ENCODE data around the gene MBNL1. TPM values are rescaled to one million over a fixed set of nuclear protein-coding genes. Genes with fewer than 3 reads are reported as not detected.

Gene MBNL1
- total RNA-seq, 1 donor from 2014 or later = 14.7 TPM

GRCh38 chr3:152279479-152279878 is 10.8 kb downstream of the MBNL1 start:
- Histone ChIP-seq H4K20me1 (ENCODE audit: low read depth) (no peaks in the 10 kb centered on the region), H3K4me3 (no peak overlapping the region), H3F3A (ENCODE audit: low read depth) (no peaks in the 10 kb centered on the region), H3K27ac (no peak overlapping the region), H3K9me3 (ENCODE audit: low read depth) (no peaks in the 10 kb centered on the region), H3K36me3 (no peaks in the 10 kb centered on the region), H3K27me3 (no peaks in the 10 kb centered on the region), H3K4me1 (peaks cover 11% of the 10 kb centered on the region), H2AFZ (replicated peaks) (no peak overlapping the region), H3K9ac (no peak overlapping the region), H3K4me2 (no peak overlapping the region), H3K79me2 (ENCODE audit: low read depth) (peaks cover 13% of the 10 kb centered on the region)
- TF ChIP-seq CTCF (IDR thresholded peaks at IDR 0.05) (no peak), EZH2 (IDR thresholded peaks at IDR 0.05) (no peak), EZH2phosphoT487 (IDR thresholded peaks at IDR 0.05) (no peak)
- H3K9me3 Mint-ChIP-seq = no peaks in the 10 kb centered on the region
- DNase-seq (ENCODE audit: low spot score) = no peak
- no peak overlapping the region for H3K27ac Mint-ChIP-seq
- peaks cover 27% of the 10 kb centered on the region for H3K4me1 Mint-ChIP-seq
- no peak overlapping the region for H3K4me3 Mint-ChIP-seq
- H3K27me3 Mint-ChIP-seq (ENCODE audit: insufficient read depth, low read depth) = no peaks in the 10 kb centered on the region
- H3K36me3 Mint-ChIP-seq = peaks cover 2% of the 10 kb centered on the region

DNA sequence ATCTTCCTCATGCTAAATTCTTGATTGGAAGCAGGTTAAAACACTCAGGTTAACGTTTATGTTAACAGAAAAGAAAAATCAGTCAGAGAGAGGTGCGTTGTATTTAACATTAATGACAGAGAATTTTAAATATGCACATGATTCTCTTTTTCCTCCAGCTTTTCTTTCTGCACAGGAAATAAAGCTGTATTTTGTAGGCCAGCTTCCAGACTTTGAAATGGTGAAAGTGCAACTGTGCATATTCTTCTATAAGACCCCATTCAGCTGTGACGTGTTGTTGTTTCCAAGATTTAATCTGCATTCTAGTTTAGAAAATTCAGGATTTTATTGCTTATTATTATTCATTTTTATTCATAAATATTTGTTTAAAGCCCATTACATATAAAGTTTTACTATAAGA is 11.8 kb downstream of the MBNL1 start:
- Mint-ChIP-seq H3K36me3 (peaks cover 2% of the 10 kb centered on the region), H3K27ac (no peak overlapping the region), H3K9me3 (no peaks in the 10 kb centered on the region), H3K27me3 (ENCODE audit: insufficient read depth, low read depth) (no peaks in the 10 kb centered on the region), H3K4me1 (peaks cover 27% of the 10 kb centered on the region), H3K4me3 (no peak overlapping the region)
- Histone ChIP-seq H3K36me3 (no peaks in the 10 kb centered on the region), H3K9me3 (ENCODE audit: low read depth) (no peaks in the 10 kb centered on the region), H3K9ac (no peak overlapping the region), H4K20me1 (ENCODE audit: low read depth) (no peaks in the 10 kb centered on the region), H3K4me2 (no peak overlapping the region), H2AFZ (replicated peaks) (no peak overlapping the region), H3K79me2 (ENCODE audit: low read depth) (peaks cover 13% of the 10 kb centered on the region), H3F3A (ENCODE audit: low read depth) (no peaks in the 10 kb centered on the region), H3K4me3 (no peak overlapping the region), H3K27ac (no peak overlapping the region), H3K4me1 (peaks cover 11% of the 10 kb centered on the region), H3K27me3 (no peaks in the 10 kb centered on the region)
- no peak for DNase-seq (ENCODE audit: low spot score)
- TF ChIP-seq EZH2 (IDR thresholded peaks at IDR 0.05) = no peak
- no peak for TF ChIP-seq EZH2phosphoT487 (IDR thresholded peaks at IDR 0.05)
- TF ChIP-seq CTCF (IDR thresholded peaks at IDR 0.05) = no peak

DNA sequence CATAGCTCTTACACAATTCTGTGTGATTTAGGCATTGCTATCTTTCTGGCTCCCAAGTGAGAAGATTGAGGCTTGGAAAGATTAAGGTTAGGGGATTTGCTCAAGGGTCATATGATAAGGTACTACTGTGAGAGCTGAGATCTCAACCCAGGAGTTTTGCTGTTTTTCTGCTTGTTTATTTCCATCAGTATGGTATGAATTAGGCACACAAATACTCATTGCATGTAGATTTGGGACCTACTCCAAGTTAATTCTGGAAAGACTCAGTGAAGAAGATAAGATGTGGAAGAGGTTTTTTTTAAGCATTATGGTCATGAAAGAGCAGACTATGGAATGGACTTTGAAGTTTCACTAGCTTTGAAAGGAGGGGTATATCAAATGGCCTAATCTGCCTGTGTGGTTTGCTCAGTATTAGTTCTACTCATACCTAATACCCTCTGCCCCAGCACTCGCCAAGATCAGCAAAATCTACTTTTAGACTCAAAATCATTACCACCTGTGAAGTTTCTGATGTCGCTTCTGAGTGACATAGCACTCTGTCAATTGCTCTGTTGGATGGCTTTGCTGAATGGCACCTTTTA is 12.5 kb downstream of the MBNL1 start:
- H3K9me3 Mint-ChIP-seq = no peaks in the 10 kb centered on the region
- H3K9ac ChIP-seq = no peak overlapping the region
- H3K9me3 ChIP-seq (ENCODE audit: low read depth) = no peaks in the 10 kb centered on the region
- H3K79me2 ChIP-seq (ENCODE audit: low read depth) = peaks cover 9% of the 10 kb centered on the region
- H3K36me3 ChIP-seq = no peaks in the 10 kb centered on the region
- H3K4me3 ChIP-seq = no peak overlapping the region
- no peak overlapping the region for H3K4me2 ChIP-seq
- peaks cover 27% of the 10 kb centered on the region for H3K4me1 Mint-ChIP-seq
- peaks cover 11% of the 10 kb centered on the region for H3K4me1 ChIP-seq
- H3K36me3 Mint-ChIP-seq = peaks cover 2% of the 10 kb centered on the region
- H4K20me1 ChIP-seq (ENCODE audit: low read depth) = no peaks in the 10 kb centered on the region
- no peak overlapping the region for H2AFZ ChIP-seq (replicated peaks)
- no peaks in the 10 kb centered on the region for H3F3A ChIP-seq (ENCODE audit: low read depth)
- DNase-seq (ENCODE audit: low spot score) = no peak
- no peaks in the 10 kb centered on the region for H3K27me3 ChIP-seq
- no peak overlapping the region for H3K4me3 Mint-ChIP-seq
- H3K27ac ChIP-seq = no peak overlapping the region
- no peaks in the 10 kb centered on the region for H3K27me3 Mint-ChIP-seq (ENCODE audit: insufficient read depth, low read depth)
- no peak for TF ChIP-seq CTCF (IDR thresholded peaks at IDR 0.05)
- TF ChIP-seq EZH2 (IDR thresholded peaks at IDR 0.05) = no peak
- TF ChIP-seq EZH2phosphoT487 (IDR thresholded peaks at IDR 0.05) = no peak
- no peak overlapping the region for H3K27ac Mint-ChIP-seq

All from neural progenitor cell (in vitro differentiated cells).